Sigmoid colon (tissue), 7 donors: ENCODE measurements around the gene ACP2. TPM values are rescaled to one million over a fixed set of nuclear protein-coding genes. Genes with fewer than 3 reads are reported as not detected.

Experiments
- DNase-seq: peaks from one replicate; pipeline ENCODE4 v3.0.0-alpha.2; 2019
- H3K27ac ChIP-seq, 4 donors: fragments of 200-600 bp; sonication (generic); one replicate each; pipeline ENCODE4 v1.5.1; 2016 to 2019; ENCODE audit warnings: mild to moderate bottlenecking in 1 of 4
- H3K27me3 ChIP-seq, 3 donors: fragments of 200-600 bp; sonication (generic); one replicate each; pipeline ENCODE4 v1.5.1; 2019; ENCODE audit warnings: mild to moderate bottlenecking in 1 of 3
- H3K36me3 ChIP-seq, 4 donors: fragments of 200-600 bp; sonication (generic); one replicate each; pipeline ENCODE4 v1.5.1; 2016 to 2019
- H3K4me1 ChIP-seq, 4 donors: fragments of 200-600 bp; sonication (generic); one replicate each; pipeline ENCODE4 v1.5.1; 2017 to 2019
- H3K4me3 ChIP-seq, 4 donors: fragments of 200-600 bp; sonication (generic); one replicate each; pipeline ENCODE4 v1.5.1; 2017 to 2019; ENCODE audit warnings: mild to moderate bottlenecking in 2 of 4, moderate library complexity in 1 of 4
- H3K9me3 ChIP-seq, 4 donors: fragments of 200-600 bp in 3 of 4; sonication (generic) in 3 of 4; one replicate each; pipeline versions ENCODE4 v1.5.1 to v1.6.1; 2013 to 2019
- EP300 ChIP-seq, 4 donors: sonication (generic); formaldehyde crosslinking; IDR thresholded peaks; one replicate each; pipeline ENCODE4 v1.6.1; 2017; ENCODE audit warnings: antibody characterized with exemption in 4 of 4
- POLR2A ChIP-seq, 2 donors: fragments of 450-650 bp; IDR thresholded peaks; one replicate each; pipeline ENCODE4 v1.6.1; 2016; ENCODE audit warnings: antibody characterized with exemption in 2 of 2, mild to moderate bottlenecking in 2 of 2, moderate library complexity in 2 of 2
- POLR2AphosphoS5 ChIP-seq, 4 donors: sonication (generic); formaldehyde crosslinking; IDR thresholded peaks; one replicate each; pipeline ENCODE4 v1.6.1; 2017; ENCODE audit warnings: antibody characterized with exemption in 4 of 4
- WGBS, 2 donors: extraction: QIAGEN DNeasy Blood & Tissue Kit; methylation state at CpG; one replicate each; pipeline ENCODE4 v1.1.7; 2013; 5-methylcytosine and 5-hydroxymethylcytosine counted together
- intact Hi-C: fragments of 100-400 bp; cut with DNase I; formaldehyde crosslinking; loops from one replicate; pipeline ENCODE4 v1.15.1; 2023
- polyA plus RNA-seq, 3 donors: library from polyadenylated mRNA; stranded (reverse); fragments of 200-250 nt; gene quantifications; one replicate each; pipeline ENCODE4 v1.2.3, GENCODE V29; 2013
- total RNA-seq, 4 donors: library from RNA; depleted of rRNA; stranded (reverse); fragments of >200 nt; gene quantifications; one replicate each; pipeline ENCODE4 v1.1.0, GENCODE V29; 2016
- TF ChIP-seq, protein P1 (sequence below), 4 experiments: fragments of 450-650 bp in 3 of 4; fragments of 200-600 bp in 1 of 4; IDR thresholded peaks; one replicate each; pipeline ENCODE4 v1.5.1; 2016 to 2019; ENCODE audit warnings: antibody characterized with exemption in 4 of 4, mild to moderate bottlenecking in 3 of 4, moderate library complexity in 2 of 4
- donor health status: healthy with polysubstance abuse.
- donor health status: Bipolar disorder and iron deficiency.
- donor health status: healthy.

Gene ACP2
- total and polyA plus RNA-seq, 7 donors, result 15.6 to 54.0 (median 31.0) TPM

- intact Hi-C loops, result no loop called here
- Histone ChIP-seq H3K27ac (no peak overlapping the region), H3K27me3 (no peaks in the 10 kb centered on the region), H3K9me3 (no peaks in the 10 kb centered on the region), H3K36me3 (no peaks in the 10 kb centered on the region), H3K4me1 (peaks cover 0 to 48% (median 37%) of the 10 kb centered on the region in 4 donors), H3K4me3 (no peak overlapping the region)
- WGBS, 2 donors, result 88 to 89% methylated on average over 3 of the region's 3 CpGs
- DNase-seq, result no peak
- TF ChIP-seq POLR2A (IDR thresholded peaks at IDR 0.05), result no peak
- TF ChIP-seq, protein P1, sequence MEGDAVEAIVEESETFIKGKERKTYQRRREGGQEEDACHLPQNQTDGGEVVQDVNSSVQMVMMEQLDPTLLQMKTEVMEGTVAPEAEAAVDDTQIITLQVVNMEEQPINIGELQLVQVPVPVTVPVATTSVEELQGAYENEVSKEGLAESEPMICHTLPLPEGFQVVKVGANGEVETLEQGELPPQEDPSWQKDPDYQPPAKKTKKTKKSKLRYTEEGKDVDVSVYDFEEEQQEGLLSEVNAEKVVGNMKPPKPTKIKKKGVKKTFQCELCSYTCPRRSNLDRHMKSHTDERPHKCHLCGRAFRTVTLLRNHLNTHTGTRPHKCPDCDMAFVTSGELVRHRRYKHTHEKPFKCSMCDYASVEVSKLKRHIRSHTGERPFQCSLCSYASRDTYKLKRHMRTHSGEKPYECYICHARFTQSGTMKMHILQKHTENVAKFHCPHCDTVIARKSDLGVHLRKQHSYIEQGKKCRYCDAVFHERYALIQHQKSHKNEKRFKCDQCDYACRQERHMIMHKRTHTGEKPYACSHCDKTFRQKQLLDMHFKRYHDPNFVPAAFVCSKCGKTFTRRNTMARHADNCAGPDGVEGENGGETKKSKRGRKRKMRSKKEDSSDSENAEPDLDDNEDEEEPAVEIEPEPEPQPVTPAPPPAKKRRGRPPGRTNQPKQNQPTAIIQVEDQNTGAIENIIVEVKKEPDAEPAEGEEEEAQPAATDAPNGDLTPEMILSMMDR (IDR thresholded peaks at IDR 0.05), result no peak
- TF ChIP-seq EP300 (IDR thresholded peaks at IDR 0.05), result no peak
- no peak for TF ChIP-seq POLR2AphosphoS5 (IDR thresholded peaks at IDR 0.05)
These were observed 3.1 kb upstream of the ACP2 start for GRCh38 chr11:47251751-47252150.

GRCh38 chr11:47249378-47249715 is 733 bp upstream of the ACP2 start:
- DNase-seq, result no peak
- H3K9me3 ChIP-seq, result no peaks in the 10 kb centered on the region
- 49 to 63% methylated on average over 3 of the region's 3 CpGs for WGBS, 2 donors
- TF ChIP-seq EP300 (IDR thresholded peaks at IDR 0.05) (no peak), POLR2AphosphoS5 (IDR thresholded peaks at IDR 0.05) (no peak), POLR2A (IDR thresholded peaks at IDR 0.05) (no peak)
- TF ChIP-seq, protein P1 (IDR thresholded peaks at IDR 0.05), result no peak
- intact Hi-C loops, result loop anchor here (5.0 kb wide), 2 partner anchors 62 to 312 kb away; partner anchors contain the start of genes CSTPP1 and PACSIN3
- H3K27me3 ChIP-seq, result no peaks in the 10 kb centered on the region
- H3K36me3 ChIP-seq, result peaks cover 7 to 17% (median 14%) of the 10 kb centered on the region in 4 donors
- peaks cover 0 to 35% (median 31%) of the 10 kb centered on the region in 4 donors for H3K4me1 ChIP-seq
- H3K4me3 ChIP-seq, result peak overlapping the region; percentile 72 to 79 (median 77)
- peak overlapping the region; percentile 82 to 88 (median 85) for H3K27ac ChIP-seq

- H3K27me3 ChIP-seq, result no peaks in the 10 kb centered on the region
- TF ChIP-seq POLR2A (IDR thresholded peaks at IDR 0.05) (no peak), POLR2AphosphoS5 (IDR thresholded peaks at IDR 0.05) (no peak), EP300 (IDR thresholded peaks at IDR 0.05) (no peak)
- TF ChIP-seq, protein P1 (IDR thresholded peaks at IDR 0.05), result no peak
- no peaks in the 10 kb centered on the region for H3K9me3 ChIP-seq
- peak overlapping the region; percentile 82 to 88 (median 85) for H3K27ac ChIP-seq
- no peak for DNase-seq
- H3K4me3 ChIP-seq, result peak overlapping the region; percentile 72 to 79 (median 77)
- H3K4me1 ChIP-seq, result peaks cover 0 to 25% (median 23%) of the 10 kb centered on the region in 4 donors
- intact Hi-C loops, result loop anchor here (5.0 kb wide), 2 partner anchors 61 to 311 kb away; partner anchors contain the start of genes CSTPP1 and PACSIN3
- WGBS, 2 donors, result 0% methylated on average over 7 of the region's 7 CpGs
- peaks cover 9 to 27% (median 23%) of the 10 kb centered on the region in 4 donors for H3K36me3 ChIP-seq
These were observed 330 bp downstream of the ACP2 start for GRCh38 chr11:47248304-47248663.

GRCh38 chr11:47247502-47247901 is 1.1 kb downstream of the ACP2 start:
- WGBS, 2 donors, result 96 to 97% methylated on average over 5 of the region's 5 CpGs
- intact Hi-C loops, result loop anchor here (5.0 kb wide), 2 partner anchors 60 to 310 kb away; partner anchors contain the start of genes CSTPP1 and PACSIN3
- H3K4me3 ChIP-seq, result peak overlapping the region in 2 of 4 donors; percentile 72 to 78

More at GRCh38 chr11:47247502-47247901, 1.1 kb downstream of the ACP2 start:
- DNase-seq, result no peak
- H3K9me3 ChIP-seq, result no peaks in the 10 kb centered on the region
- no peaks in the 10 kb centered on the region for H3K27me3 ChIP-seq
- H3K4me1 ChIP-seq, result peaks cover 0 to 25% (median 23%) of the 10 kb centered on the region in 4 donors
- peaks cover 16 to 35% (median 30%) of the 10 kb centered on the region in 4 donors for H3K36me3 ChIP-seq
- no peak for TF ChIP-seq POLR2AphosphoS5 (IDR thresholded peaks at IDR 0.05)
- TF ChIP-seq POLR2A (IDR thresholded peaks at IDR 0.05), result no peak
- TF ChIP-seq, protein P1 (IDR thresholded peaks at IDR 0.05), result no peak
- no peak for TF ChIP-seq EP300 (IDR thresholded peaks at IDR 0.05)
- H3K27ac ChIP-seq, result no peak overlapping the region
